ENCODE measurements around the gene METTL27. TPM values are rescaled to one million over a fixed set of nuclear protein-coding genes. Genes with fewer than 3 reads are reported as not detected.

Gene METTL27
- total RNA-seq, 3 donors from 2014 or later (not counting 1 experiment from before 2014, with no cell fraction given), result 1.2 TPM; not detected in 2

- H3K27ac ChIP-seq (ENCODE audit: low read length), result no peak overlapping the region
- H3K27ac Mint-ChIP-seq, result no peak overlapping the region
- DNase-seq (no peak), ATAC-seq (no peak)
- H3K4me3 Mint-ChIP-seq, result no peak overlapping the region
- H3K4me3 ChIP-seq (ENCODE audit: low read length), result no peak overlapping the region
- no peaks in the 10 kb centered on the region for H3K9me3 Mint-ChIP-seq
- H3K27me3 ChIP-seq (ENCODE audit: control insufficient read depth, insufficient read depth, low read length), result no peaks in the 10 kb centered on the region
- H3K4me1 ChIP-seq (ENCODE audit: control insufficient read depth, insufficient read depth, low read length), result no peaks in the 10 kb centered on the region
- H3K36me3 ChIP-seq (ENCODE audit: control insufficient read depth, insufficient read depth, low read length), result no peaks in the 10 kb centered on the region
- no peaks in the 10 kb centered on the region for H3K27me3 Mint-ChIP-seq (ENCODE audit: low read depth in 2 of 2)
- no peaks in the 10 kb centered on the region for H3K36me3 Mint-ChIP-seq
- no peaks in the 10 kb centered on the region for H3K4me1 Mint-ChIP-seq
- intact Hi-C loops (cut with micrococcal nuclease), result no loop called here
- WGBS (ENCODE audit: insufficient coverage), result 77% methylated on average over 15 of the region's 15 CpGs
- no peaks in the 10 kb centered on the region for H3K9me3 ChIP-seq (ENCODE audit: control insufficient read depth, insufficient read depth, low read length)
- no peak for TF ChIP-seq CTCF (IDR thresholded peaks at IDR 0.05)
These were observed 27.8 kb upstream of the METTL27 start for GRCh38 chr7:73870041-73870492.

GRCh38 chr7:73869011-73869798 is 26.9 kb upstream of the METTL27 start:
- Mint-ChIP-seq H3K4me3 (no peak overlapping the region), H3K36me3 (no peaks in the 10 kb centered on the region), H3K27me3 (ENCODE audit: low read depth in 2 of 2) (no peaks in the 10 kb centered on the region), H3K9me3 (no peaks in the 10 kb centered on the region), H3K4me1 (no peaks in the 10 kb centered on the region), H3K27ac (no peak overlapping the region)
- ATAC-seq (no peak), DNase-seq (no peak)
- Histone ChIP-seq H3K9me3 (ENCODE audit: control insufficient read depth, insufficient read depth, low read length) (no peaks in the 10 kb centered on the region), H3K4me1 (ENCODE audit: control insufficient read depth, insufficient read depth, low read length) (no peaks in the 10 kb centered on the region), H3K27me3 (ENCODE audit: control insufficient read depth, insufficient read depth, low read length) (no peaks in the 10 kb centered on the region), H3K36me3 (ENCODE audit: control insufficient read depth, insufficient read depth, low read length) (no peaks in the 10 kb centered on the region), H3K27ac (ENCODE audit: low read length) (no peak overlapping the region), H3K4me3 (ENCODE audit: low read length) (no peak overlapping the region)
- intact Hi-C loops (cut with micrococcal nuclease), result no loop called here
- no peak for TF ChIP-seq CTCF (IDR thresholded peaks at IDR 0.05)
- 88% methylated on average over 23 of the region's 24 CpGs for WGBS (ENCODE audit: insufficient coverage)

GRCh38 chr7:73866446-73866767 is 24.1 kb upstream of the METTL27 start:
- no peak for TF ChIP-seq CTCF (IDR thresholded peaks at IDR 0.05)
- Mint-ChIP-seq H3K9me3 (no peaks in the 10 kb centered on the region), H3K36me3 (no peaks in the 10 kb centered on the region), H3K4me1 (no peaks in the 10 kb centered on the region), H3K27ac (no peak overlapping the region), H3K27me3 (ENCODE audit: low read depth in 2 of 2) (no peaks in the 10 kb centered on the region), H3K4me3 (no peak overlapping the region)
- intact Hi-C loops (cut with micrococcal nuclease), result loop anchor here (1.0 kb wide), 1 partner anchor 161 kb away; no protein-coding TSS in a partner anchor
- no peak for DNase-seq
- Histone ChIP-seq H3K27ac (ENCODE audit: low read length) (no peak overlapping the region), H3K36me3 (ENCODE audit: control insufficient read depth, insufficient read depth, low read length) (no peaks in the 10 kb centered on the region), H3K27me3 (ENCODE audit: control insufficient read depth, insufficient read depth, low read length) (no peaks in the 10 kb centered on the region), H3K4me1 (ENCODE audit: control insufficient read depth, insufficient read depth, low read length) (no peaks in the 10 kb centered on the region), H3K9me3 (ENCODE audit: control insufficient read depth, insufficient read depth, low read length) (no peaks in the 10 kb centered on the region), H3K4me3 (ENCODE audit: low read length) (no peak overlapping the region)
- ATAC-seq, result no peak
- 71% methylated on average over 1 of the region's 1 CpG for WGBS (ENCODE audit: insufficient coverage)
